HCT116 (cell line): Measurements from ENCODE around the gene PLEKHJ1.

Experiments
- POLR2AphosphoS5 ChIP-seq: IDR thresholded peaks from 2 replicates; pipeline ENCODE4 v1.6.1; 2011; ENCODE audit warnings: mild to moderate bottlenecking, low read depth, low read length, moderate library complexity
- SIN3A ChIP-seq: IDR thresholded peaks from 2 replicates; pipeline ENCODE4 v1.6.1; 2012; ENCODE audit warnings: low read depth
- TF ChIP-seq, protein P1 (sequence below): IDR thresholded peaks from 2 replicates; pipeline ENCODE4 v1.6.1; 2012; ENCODE audit warnings: low read depth
- TF ChIP-seq, protein P2 (sequence below), 3 experiments: fragments of 200-600 bp in 1 of 3; sonication (generic) in 1 of 3; IDR thresholded peaks in 2 of 3; conservative IDR thresholded peaks in 1 of 3; 2 replicates each; pipeline ENCODE4 v1.5.1; 2012 to 2017; ENCODE audit warnings: low read depth in 2 of 3, low read length in 2 of 3, antibody characterized with exemption in 1 of 3, borderline replicate concordance in 1 of 3, control low read depth in 1 of 3, mild to moderate bottlenecking in 1 of 3, mixed read lengths in 1 of 3, mixed run types in 1 of 3, moderate library complexity in 1 of 3; ENCODE audit not compliant: insufficient read depth in 1 of 3

DNA sequence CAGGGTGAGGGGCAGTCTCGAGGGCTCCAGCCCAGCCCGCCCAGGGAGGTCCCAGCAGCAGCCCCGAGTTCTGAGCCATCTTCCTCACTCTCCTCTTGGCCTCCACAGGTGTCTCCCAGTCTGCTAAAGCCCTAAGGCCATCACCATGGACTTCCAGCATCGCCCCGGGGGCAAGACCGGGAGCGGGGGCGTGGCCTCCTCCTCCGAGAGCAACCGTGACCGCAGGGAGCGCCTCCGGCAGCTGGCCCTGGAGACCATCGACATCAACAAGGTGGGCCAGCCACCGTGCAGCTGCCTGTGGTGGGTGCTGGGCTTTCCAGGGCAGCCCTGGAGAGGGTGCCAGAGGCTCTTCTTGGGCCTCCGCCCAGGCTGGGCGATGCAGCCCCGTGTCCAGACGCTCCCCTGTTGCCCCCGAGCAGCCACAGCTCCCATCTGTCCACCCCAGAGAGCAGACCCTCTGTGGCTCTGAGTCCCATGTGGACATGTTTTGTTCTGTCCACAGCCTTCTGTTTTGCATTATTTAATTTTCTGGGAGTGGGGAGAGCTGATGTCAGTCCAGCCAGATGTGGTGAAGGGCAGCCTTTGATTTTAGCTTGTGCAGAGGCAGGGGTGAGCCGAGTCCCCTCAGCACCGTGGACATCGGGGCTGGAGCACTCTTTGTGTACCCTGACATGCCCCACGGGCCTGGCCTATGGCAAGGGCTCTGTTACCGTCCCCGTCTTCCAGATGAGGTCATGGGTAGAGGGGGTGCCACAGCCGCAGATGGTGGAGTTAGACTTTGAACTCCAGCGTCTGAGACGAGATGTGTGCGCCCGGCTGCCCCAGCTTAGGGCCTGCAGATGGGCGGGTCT lies 7.4 kb upstream of the PLEKHJ1 start:
- TF ChIP-seq POLR2AphosphoS5 (no peak), SIN3A (no peak)
- TF ChIP-seq, protein P1, sequence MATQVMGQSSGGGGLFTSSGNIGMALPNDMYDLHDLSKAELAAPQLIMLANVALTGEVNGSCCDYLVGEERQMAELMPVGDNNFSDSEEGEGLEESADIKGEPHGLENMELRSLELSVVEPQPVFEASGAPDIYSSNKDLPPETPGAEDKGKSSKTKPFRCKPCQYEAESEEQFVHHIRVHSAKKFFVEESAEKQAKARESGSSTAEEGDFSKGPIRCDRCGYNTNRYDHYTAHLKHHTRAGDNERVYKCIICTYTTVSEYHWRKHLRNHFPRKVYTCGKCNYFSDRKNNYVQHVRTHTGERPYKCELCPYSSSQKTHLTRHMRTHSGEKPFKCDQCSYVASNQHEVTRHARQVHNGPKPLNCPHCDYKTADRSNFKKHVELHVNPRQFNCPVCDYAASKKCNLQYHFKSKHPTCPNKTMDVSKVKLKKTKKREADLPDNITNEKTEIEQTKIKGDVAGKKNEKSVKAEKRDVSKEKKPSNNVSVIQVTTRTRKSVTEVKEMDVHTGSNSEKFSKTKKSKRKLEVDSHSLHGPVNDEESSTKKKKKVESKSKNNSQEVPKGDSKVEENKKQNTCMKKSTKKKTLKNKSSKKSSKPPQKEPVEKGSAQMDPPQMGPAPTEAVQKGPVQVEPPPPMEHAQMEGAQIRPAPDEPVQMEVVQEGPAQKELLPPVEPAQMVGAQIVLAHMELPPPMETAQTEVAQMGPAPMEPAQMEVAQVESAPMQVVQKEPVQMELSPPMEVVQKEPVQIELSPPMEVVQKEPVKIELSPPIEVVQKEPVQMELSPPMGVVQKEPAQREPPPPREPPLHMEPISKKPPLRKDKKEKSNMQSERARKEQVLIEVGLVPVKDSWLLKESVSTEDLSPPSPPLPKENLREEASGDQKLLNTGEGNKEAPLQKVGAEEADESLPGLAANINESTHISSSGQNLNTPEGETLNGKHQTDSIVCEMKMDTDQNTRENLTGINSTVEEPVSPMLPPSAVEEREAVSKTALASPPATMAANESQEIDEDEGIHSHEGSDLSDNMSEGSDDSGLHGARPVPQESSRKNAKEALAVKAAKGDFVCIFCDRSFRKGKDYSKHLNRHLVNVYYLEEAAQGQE = no peak
- TF ChIP-seq, protein P2, sequence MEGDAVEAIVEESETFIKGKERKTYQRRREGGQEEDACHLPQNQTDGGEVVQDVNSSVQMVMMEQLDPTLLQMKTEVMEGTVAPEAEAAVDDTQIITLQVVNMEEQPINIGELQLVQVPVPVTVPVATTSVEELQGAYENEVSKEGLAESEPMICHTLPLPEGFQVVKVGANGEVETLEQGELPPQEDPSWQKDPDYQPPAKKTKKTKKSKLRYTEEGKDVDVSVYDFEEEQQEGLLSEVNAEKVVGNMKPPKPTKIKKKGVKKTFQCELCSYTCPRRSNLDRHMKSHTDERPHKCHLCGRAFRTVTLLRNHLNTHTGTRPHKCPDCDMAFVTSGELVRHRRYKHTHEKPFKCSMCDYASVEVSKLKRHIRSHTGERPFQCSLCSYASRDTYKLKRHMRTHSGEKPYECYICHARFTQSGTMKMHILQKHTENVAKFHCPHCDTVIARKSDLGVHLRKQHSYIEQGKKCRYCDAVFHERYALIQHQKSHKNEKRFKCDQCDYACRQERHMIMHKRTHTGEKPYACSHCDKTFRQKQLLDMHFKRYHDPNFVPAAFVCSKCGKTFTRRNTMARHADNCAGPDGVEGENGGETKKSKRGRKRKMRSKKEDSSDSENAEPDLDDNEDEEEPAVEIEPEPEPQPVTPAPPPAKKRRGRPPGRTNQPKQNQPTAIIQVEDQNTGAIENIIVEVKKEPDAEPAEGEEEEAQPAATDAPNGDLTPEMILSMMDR (IDR thresholded peaks at IDR 0.05 in 2 of 3, conservative IDR thresholded peaks at IDR 0.05 in 1 of 3; ENCODE audit: borderline replicate concordance in 1 of 3, insufficient read depth in 1 of 3, low read depth in 2 of 3, low read length in 2 of 3) = no peak
